Ishikawa (cell line): Measurements from ENCODE around the gene NKX1-2.

ENCODE experiments used
- CEBPB ChIP-seq: IDR thresholded peaks from 2 replicates; pipeline ENCODE4 v1.6.1; 2012
- CREB1 ChIP-seq: IDR thresholded peaks from 2 replicates; pipeline ENCODE4 v1.6.1; 2012; ENCODE audit warnings: low read depth
- EGR1 ChIP-seq: IDR thresholded peaks from 2 replicates; pipeline ENCODE4 v1.6.1; 2012
- EP300 ChIP-seq: IDR thresholded peaks from 2 replicates; pipeline ENCODE4 v1.6.1; 2012; ENCODE audit warnings: borderline replicate concordance
- FOXM1 ChIP-seq: IDR thresholded peaks from 2 replicates; pipeline ENCODE4 v1.6.1; 2012; ENCODE audit warnings: low read depth, borderline replicate concordance
- NFIC ChIP-seq: IDR thresholded peaks from 2 replicates; pipeline ENCODE4 v1.6.1; 2012
- RAD21 ChIP-seq: IDR thresholded peaks from 2 replicates; pipeline ENCODE4 v1.6.1; 2012; ENCODE audit warnings: low read depth
- TAF1 ChIP-seq: IDR thresholded peaks from 2 replicates; pipeline ENCODE4 v1.6.1; 2012; ENCODE audit warnings: low read depth, mild to moderate bottlenecking
- TCF12 ChIP-seq: IDR thresholded peaks from 2 replicates; pipeline ENCODE4 v1.6.1; 2012; ENCODE audit warnings: low read depth
- TEAD4 ChIP-seq: IDR thresholded peaks from 2 replicates; pipeline ENCODE4 v1.6.1; 2012
- USF1 ChIP-seq: IDR thresholded peaks from 2 replicates; pipeline ENCODE4 v1.6.1; 2012
- YY1 ChIP-seq: IDR thresholded peaks from 2 replicates; pipeline ENCODE4 v1.6.1; 2012; ENCODE audit warnings: low read depth
- ZBTB7A ChIP-seq: IDR thresholded peaks from 2 replicates; pipeline ENCODE4 v1.6.1; 2012; ENCODE audit warnings: low read depth
- TF ChIP-seq, protein P1 (sequence below): IDR thresholded peaks from 2 replicates; pipeline ENCODE4 v1.6.1; 2012; ENCODE audit warnings: low read depth, mild to moderate bottlenecking
- TF ChIP-seq, protein P2 (sequence below): IDR thresholded peaks from 2 replicates; pipeline ENCODE4 v1.6.1; 2012

NKX1-2 gene

DNA sequence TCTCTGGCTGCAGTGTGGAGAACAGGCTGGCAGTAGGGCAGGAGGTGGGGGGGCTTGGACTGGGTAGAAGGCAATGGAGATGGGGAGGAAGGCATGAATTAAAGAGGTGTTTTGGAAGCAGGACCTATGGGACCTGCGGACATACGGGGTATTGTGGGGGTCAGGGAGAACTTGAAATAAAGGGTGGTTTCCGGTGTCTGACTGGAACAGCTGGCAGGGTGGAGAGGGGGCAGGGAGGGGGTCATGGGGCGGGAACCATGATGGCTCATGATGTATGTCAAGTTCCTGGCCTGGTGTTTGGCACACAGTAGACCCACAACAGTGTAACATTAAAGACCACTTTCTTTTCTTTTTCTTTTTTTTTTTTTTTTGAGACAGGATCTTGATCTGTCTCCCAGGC, 17.3 kb upstream of the NKX1-2 start:
- TF ChIP-seq ZBTB7A (no peak), YY1 (no peak), TEAD4 (no peak), EP300 (no peak), NFIC (no peak), TCF12 (no peak), CEBPB (no peak), EGR1 (no peak), USF1 (no peak), TAF1 (no peak), FOXM1 (no peak), RAD21 (no peak), CREB1 (no peak)
- TF ChIP-seq, protein P1, sequence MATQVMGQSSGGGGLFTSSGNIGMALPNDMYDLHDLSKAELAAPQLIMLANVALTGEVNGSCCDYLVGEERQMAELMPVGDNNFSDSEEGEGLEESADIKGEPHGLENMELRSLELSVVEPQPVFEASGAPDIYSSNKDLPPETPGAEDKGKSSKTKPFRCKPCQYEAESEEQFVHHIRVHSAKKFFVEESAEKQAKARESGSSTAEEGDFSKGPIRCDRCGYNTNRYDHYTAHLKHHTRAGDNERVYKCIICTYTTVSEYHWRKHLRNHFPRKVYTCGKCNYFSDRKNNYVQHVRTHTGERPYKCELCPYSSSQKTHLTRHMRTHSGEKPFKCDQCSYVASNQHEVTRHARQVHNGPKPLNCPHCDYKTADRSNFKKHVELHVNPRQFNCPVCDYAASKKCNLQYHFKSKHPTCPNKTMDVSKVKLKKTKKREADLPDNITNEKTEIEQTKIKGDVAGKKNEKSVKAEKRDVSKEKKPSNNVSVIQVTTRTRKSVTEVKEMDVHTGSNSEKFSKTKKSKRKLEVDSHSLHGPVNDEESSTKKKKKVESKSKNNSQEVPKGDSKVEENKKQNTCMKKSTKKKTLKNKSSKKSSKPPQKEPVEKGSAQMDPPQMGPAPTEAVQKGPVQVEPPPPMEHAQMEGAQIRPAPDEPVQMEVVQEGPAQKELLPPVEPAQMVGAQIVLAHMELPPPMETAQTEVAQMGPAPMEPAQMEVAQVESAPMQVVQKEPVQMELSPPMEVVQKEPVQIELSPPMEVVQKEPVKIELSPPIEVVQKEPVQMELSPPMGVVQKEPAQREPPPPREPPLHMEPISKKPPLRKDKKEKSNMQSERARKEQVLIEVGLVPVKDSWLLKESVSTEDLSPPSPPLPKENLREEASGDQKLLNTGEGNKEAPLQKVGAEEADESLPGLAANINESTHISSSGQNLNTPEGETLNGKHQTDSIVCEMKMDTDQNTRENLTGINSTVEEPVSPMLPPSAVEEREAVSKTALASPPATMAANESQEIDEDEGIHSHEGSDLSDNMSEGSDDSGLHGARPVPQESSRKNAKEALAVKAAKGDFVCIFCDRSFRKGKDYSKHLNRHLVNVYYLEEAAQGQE, result no peak
- TF ChIP-seq, protein P2, sequence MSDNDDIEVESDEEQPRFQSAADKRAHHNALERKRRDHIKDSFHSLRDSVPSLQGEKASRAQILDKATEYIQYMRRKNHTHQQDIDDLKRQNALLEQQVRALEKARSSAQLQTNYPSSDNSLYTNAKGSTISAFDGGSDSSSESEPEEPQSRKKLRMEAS, result no peak

DNA sequence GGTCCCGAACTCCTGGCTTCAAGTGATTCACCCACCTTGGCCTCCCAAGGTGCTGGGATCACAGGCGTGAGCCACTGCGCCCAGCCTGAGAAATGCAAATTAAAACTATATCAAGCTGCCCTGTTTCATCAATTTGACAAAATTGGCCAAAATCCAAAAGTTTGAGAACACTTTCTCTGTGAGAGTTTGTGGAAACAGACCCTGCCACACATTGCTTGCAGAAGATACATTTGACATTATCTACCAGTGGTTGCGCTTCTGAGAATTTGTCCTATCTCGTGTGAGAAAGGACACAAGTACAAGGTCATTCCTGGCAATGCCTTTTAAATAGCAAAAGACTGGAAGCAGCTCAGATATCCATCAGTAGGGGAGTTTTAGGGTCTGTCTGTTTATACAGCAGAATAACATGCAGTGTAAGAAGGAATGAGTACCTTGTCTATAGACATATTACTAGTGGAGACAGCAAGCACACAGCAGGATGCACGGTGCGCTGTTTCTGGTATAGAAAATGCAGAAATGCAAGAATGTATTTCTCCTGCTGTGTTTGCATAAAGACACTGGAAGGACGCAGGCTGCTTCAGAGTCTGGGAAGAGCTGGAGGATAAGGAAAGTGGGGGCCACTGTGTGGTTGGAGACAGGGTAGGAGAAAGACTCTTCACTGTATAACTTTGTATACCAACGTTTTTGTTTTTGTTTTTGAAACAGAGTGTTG, 16.1 kb upstream of the NKX1-2 start:
- TF ChIP-seq TEAD4 (no peak), USF1 (no peak), TAF1 (no peak), CREB1 (no peak)

- TF ChIP-seq CREB1 (no peak), EP300 (no peak), EGR1 (no peak), USF1 (no peak), YY1 (no peak), FOXM1 (no peak), TEAD4 (no peak), TCF12 (no peak), TAF1 (no peak), NFIC (no peak), ZBTB7A (no peak), RAD21 (no peak), CEBPB (no peak)
- TF ChIP-seq, protein P2, result no peak
- TF ChIP-seq, protein P1, result no peak
Measured at GRCh38 chr10:124465003-124465776, 15.4 kb upstream of the NKX1-2 start.

- TF ChIP-seq NFIC, result no peak
- TF ChIP-seq TEAD4, result no peak
- TF ChIP-seq, protein P2, result no peak
- TF ChIP-seq EGR1, result no peak
- TF ChIP-seq TAF1, result no peak
- no peak for TF ChIP-seq TCF12
- no peak for TF ChIP-seq CREB1
- no peak for TF ChIP-seq FOXM1
- TF ChIP-seq RAD21, result no peak
- no peak for TF ChIP-seq CEBPB
- TF ChIP-seq, protein P1, result no peak
- TF ChIP-seq EP300, result no peak
- TF ChIP-seq ZBTB7A, result no peak
- TF ChIP-seq USF1, result no peak
- no peak for TF ChIP-seq YY1
Measured at GRCh38 chr10:124464028-124464965, 14.5 kb upstream of the NKX1-2 start.
